ENCODE measurements around the gene MAML2. TPM values are rescaled to one million over a fixed set of nuclear protein-coding genes. Genes with fewer than 3 reads are reported as not detected.

The MAML2 gene
- total RNA-seq, 1 experiment from 2014 or later = 2.9 TPM

DNA sequence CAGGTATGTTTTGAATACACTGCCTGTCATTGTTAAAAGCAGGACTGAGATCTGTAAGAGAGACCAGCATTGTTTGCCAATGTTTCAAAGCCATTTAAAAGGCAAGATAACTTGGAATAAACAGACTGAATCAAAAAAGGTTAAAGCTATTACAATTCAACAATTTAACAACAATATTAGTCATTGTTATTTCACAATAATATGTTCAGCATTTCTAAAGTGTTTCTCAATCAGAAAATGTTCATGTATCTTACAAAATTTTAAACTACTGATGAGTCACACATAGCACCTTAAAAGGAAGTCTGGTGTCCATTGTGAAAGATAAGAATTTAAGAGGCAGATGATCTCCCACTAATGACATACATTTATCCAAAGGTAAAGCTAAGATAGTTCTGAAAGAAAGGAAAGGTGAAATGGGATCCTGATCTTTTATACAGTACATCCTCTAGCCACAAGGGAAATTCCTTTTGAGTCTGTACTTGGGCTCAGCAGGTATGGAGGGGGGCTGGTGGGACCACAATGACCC, 79.7 kb downstream of the MAML2 start:
- in situ Hi-C loops (cut with HindIII; ENCODE audit: low pct_unique_long_range_greater_than_20kb, low sequenced_read_pairs) (no loop called here), intact Hi-C loops (cut with micrococcal nuclease; ENCODE audit: unreplicated experiment) (no loop called here)
- BruUV-seq (replicated peaks) = no TSS peak
- POLR2A ChIA-PET = no interaction called here
- DNase-seq (ENCODE audit: low read depth, low spot score) (no peak), ATAC-seq (no peak)
- Histone ChIP-seq H3K9me3 (ENCODE audit: control insufficient read depth, insufficient read depth, low read depth, low read length) (no peaks in the 10 kb centered on the region), H3K27ac (ENCODE audit: low read length) (no peak overlapping the region), H3K27me3 (ENCODE audit: control insufficient read depth, insufficient read depth, low read length) (no peaks in the 10 kb centered on the region), H3K36me3 (ENCODE audit: control insufficient read depth, insufficient read depth, low read length) (no peaks in the 10 kb centered on the region), H3K4me1 (ENCODE audit: control insufficient read depth, insufficient read depth, low read length) (peaks cover 13% of the 10 kb centered on the region), H3K4me3 (ENCODE audit: low read depth in 2 of 2, low read length in 2 of 2) (no peak overlapping the region)
- TF ChIP-seq SIN3A (IDR thresholded peaks at IDR 0.05; ENCODE audit: borderline replicate concordance, insufficient read depth, low read depth, low read length) = no peak
- TF ChIP-seq, protein P1, sequence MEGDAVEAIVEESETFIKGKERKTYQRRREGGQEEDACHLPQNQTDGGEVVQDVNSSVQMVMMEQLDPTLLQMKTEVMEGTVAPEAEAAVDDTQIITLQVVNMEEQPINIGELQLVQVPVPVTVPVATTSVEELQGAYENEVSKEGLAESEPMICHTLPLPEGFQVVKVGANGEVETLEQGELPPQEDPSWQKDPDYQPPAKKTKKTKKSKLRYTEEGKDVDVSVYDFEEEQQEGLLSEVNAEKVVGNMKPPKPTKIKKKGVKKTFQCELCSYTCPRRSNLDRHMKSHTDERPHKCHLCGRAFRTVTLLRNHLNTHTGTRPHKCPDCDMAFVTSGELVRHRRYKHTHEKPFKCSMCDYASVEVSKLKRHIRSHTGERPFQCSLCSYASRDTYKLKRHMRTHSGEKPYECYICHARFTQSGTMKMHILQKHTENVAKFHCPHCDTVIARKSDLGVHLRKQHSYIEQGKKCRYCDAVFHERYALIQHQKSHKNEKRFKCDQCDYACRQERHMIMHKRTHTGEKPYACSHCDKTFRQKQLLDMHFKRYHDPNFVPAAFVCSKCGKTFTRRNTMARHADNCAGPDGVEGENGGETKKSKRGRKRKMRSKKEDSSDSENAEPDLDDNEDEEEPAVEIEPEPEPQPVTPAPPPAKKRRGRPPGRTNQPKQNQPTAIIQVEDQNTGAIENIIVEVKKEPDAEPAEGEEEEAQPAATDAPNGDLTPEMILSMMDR (IDR thresholded peaks at IDR 0.05) = no peak
- TF ChIP-seq TCF7L2 (IDR thresholded peaks at IDR 0.05; ENCODE audit: low read depth, low read length) = no peak
- no peak for TF ChIP-seq POLR2AphosphoS5 (IDR thresholded peaks at IDR 0.05; ENCODE audit: low read depth, low read length)
- TF ChIP-seq, protein P2, sequence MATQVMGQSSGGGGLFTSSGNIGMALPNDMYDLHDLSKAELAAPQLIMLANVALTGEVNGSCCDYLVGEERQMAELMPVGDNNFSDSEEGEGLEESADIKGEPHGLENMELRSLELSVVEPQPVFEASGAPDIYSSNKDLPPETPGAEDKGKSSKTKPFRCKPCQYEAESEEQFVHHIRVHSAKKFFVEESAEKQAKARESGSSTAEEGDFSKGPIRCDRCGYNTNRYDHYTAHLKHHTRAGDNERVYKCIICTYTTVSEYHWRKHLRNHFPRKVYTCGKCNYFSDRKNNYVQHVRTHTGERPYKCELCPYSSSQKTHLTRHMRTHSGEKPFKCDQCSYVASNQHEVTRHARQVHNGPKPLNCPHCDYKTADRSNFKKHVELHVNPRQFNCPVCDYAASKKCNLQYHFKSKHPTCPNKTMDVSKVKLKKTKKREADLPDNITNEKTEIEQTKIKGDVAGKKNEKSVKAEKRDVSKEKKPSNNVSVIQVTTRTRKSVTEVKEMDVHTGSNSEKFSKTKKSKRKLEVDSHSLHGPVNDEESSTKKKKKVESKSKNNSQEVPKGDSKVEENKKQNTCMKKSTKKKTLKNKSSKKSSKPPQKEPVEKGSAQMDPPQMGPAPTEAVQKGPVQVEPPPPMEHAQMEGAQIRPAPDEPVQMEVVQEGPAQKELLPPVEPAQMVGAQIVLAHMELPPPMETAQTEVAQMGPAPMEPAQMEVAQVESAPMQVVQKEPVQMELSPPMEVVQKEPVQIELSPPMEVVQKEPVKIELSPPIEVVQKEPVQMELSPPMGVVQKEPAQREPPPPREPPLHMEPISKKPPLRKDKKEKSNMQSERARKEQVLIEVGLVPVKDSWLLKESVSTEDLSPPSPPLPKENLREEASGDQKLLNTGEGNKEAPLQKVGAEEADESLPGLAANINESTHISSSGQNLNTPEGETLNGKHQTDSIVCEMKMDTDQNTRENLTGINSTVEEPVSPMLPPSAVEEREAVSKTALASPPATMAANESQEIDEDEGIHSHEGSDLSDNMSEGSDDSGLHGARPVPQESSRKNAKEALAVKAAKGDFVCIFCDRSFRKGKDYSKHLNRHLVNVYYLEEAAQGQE (IDR thresholded peaks at IDR 0.05; ENCODE audit: insufficient read depth in 1 of 2, low read depth in 2 of 2, low read length in 1 of 2) = no peak
- CTCF ChIA-PET = no interaction called here

DNA sequence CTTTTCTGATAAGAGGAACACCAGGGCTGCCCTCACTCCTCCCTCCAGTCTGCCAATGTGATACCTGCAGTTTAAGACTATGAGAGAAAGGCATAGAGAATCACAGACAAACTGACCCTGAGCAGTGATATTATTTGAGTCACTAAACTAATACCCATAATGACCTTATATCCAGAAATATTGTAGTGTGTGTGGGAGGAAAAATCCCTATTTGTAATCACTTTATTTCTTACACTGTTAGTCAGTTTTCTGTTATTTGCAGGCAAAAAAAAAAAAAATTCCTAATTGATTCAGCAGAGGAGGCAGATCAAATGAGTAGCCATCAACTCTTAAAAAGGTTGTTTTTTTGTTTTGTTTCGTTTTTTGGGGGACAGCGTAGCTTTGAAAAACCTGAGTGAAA, 82.5 kb downstream of the MAML2 start:
- intact Hi-C loops (cut with micrococcal nuclease; ENCODE audit: unreplicated experiment) (no loop called here), in situ Hi-C loops (cut with HindIII; ENCODE audit: low pct_unique_long_range_greater_than_20kb, low sequenced_read_pairs) (no loop called here)
- TF ChIP-seq, protein P1 (IDR thresholded peaks at IDR 0.05) = no peak
- TF ChIP-seq SIN3A (IDR thresholded peaks at IDR 0.05; ENCODE audit: borderline replicate concordance, insufficient read depth, low read depth, low read length) (no peak), POLR2AphosphoS5 (IDR thresholded peaks at IDR 0.05; ENCODE audit: low read depth, low read length) (no peak), TCF7L2 (IDR thresholded peaks at IDR 0.05; ENCODE audit: low read depth, low read length) (no peak)
- TF ChIP-seq, protein P2 (IDR thresholded peaks at IDR 0.05; ENCODE audit: insufficient read depth in 1 of 2, low read depth in 2 of 2, low read length in 1 of 2) = no peak
- BruUV-seq (replicated peaks) = no TSS peak
- CTCF ChIA-PET = no interaction called here
- ATAC-seq = peak; percentile 19; the same call in 1 of the 2 replicates
- no peaks in the 10 kb centered on the region for H3K36me3 ChIP-seq (ENCODE audit: control insufficient read depth, insufficient read depth, low read length)
- no peak overlapping the region for H3K4me3 ChIP-seq (ENCODE audit: low read depth in 2 of 2, low read length in 2 of 2)
- no peak for DNase-seq (ENCODE audit: low read depth, low spot score)
- POLR2A ChIA-PET = no interaction called here
- no peaks in the 10 kb centered on the region for H3K9me3 ChIP-seq (ENCODE audit: control insufficient read depth, insufficient read depth, low read depth, low read length)
- no peaks in the 10 kb centered on the region for H3K27me3 ChIP-seq (ENCODE audit: control insufficient read depth, insufficient read depth, low read length)
- no peak overlapping the region for H3K27ac ChIP-seq (ENCODE audit: low read length)
- H3K4me1 ChIP-seq (ENCODE audit: control insufficient read depth, insufficient read depth, low read length) = peaks cover 14% of the 10 kb centered on the region

Data from Panc1 (cell line).